Measurements from ENCODE around the gene FSHB.

- TF ChIP-seq TEAD4 (CRISPR knock-in tag; IDR thresholded peaks at IDR 0.05), result no peak
- no peak for TF ChIP-seq USF1 (CRISPR knock-in tag; IDR thresholded peaks at IDR 0.05)
- TF ChIP-seq MAX (CRISPR knock-in tag; IDR thresholded peaks at IDR 0.05), result no peak
Measured at GRCh38 chr11:30261821-30262220, 31.0 kb downstream of the FSHB start.
